A673 (cell line): ENCODE measurements around the gene GRK1. TPM values are rescaled to one million over a fixed set of nuclear protein-coding genes. Genes with fewer than 3 reads are reported as not detected.

Experiments
- BruUV-seq: library from RNA; stranded (reverse); fragments of 400-500 nt; replicated peaks from 2 replicates; lab custom pipeline; 2021; lab: Mats Ljungman, UMichigan
- CTCF ChIA-PET: fragments of 300-600 bp; sonication (Branson Sonifier 250); formaldehyde crosslinking; loops from one replicate; lab custom pipeline; 2022; ENCODE audit warnings: antibody characterized with exemption; lab: Charles Lee
- POLR2A ChIA-PET: fragments of 300-600 bp; sonication (Branson Sonifier 250); formaldehyde crosslinking; loops from one replicate; lab custom pipeline; 2022; ENCODE audit warnings: antibody characterized with exemption; ENCODE audit not compliant: low non-redundant PET; lab: Charles Lee
- DNase-seq: peaks from one replicate; pipeline ENCODE4 v3.0.0-alpha.2; 2015; ENCODE audit warnings: low spot score
- H3K27ac ChIP-seq: fragments of 200-600 bp; sonication (generic); 2 replicates; pipeline ENCODE4 v1.5.1; 2016; ENCODE audit warnings: mixed run types, low read depth, mild to moderate bottlenecking, mixed read lengths, antibody characterized with exemption, low read length; ENCODE audit not compliant: poor library complexity, severe bottlenecking
- H3K27me3 ChIP-seq: fragments of 200-600 bp; sonication (generic); replicated peaks from 2 replicates; pipeline ENCODE4 v1.6.1; 2017; ENCODE audit warnings: mixed run types, low read depth, mild to moderate bottlenecking, mixed read lengths, antibody characterized with exemption, low read length; ENCODE audit not compliant: insufficient read depth, poor library complexity
- H3K36me3 ChIP-seq: fragments of 200-600 bp; sonication (generic); 2 replicates; pipeline ENCODE4 v1.6.1; 2016; ENCODE audit warnings: mixed run types, mild to moderate bottlenecking, mixed read lengths, antibody characterized with exemption, low read length; ENCODE audit not compliant: insufficient read depth, poor library complexity, severe bottlenecking
- H3K4me1 ChIP-seq: fragments of 200-600 bp; sonication (generic); 2 replicates; pipeline ENCODE4 v1.6.1; 2017; ENCODE audit warnings: mixed run types, mild to moderate bottlenecking, mixed read lengths, antibody characterized with exemption, low read length; ENCODE audit not compliant: insufficient read depth, poor library complexity, severe bottlenecking
- H3K4me3 ChIP-seq: fragments of 200-600 bp; sonication (generic); 2 replicates; pipeline ENCODE4 v1.5.1; 2016; ENCODE audit warnings: low read depth, mixed run types, mild to moderate bottlenecking, mixed read lengths, low read length; ENCODE audit not compliant: poor library complexity, severe bottlenecking
- H3K9me3 ChIP-seq: fragments of 200-600 bp; sonication (generic); 2 replicates; pipeline ENCODE4 v1.6.1; 2016; ENCODE audit warnings: mixed run types, low read depth, mild to moderate bottlenecking, mixed read lengths, antibody characterized with exemption, low read length; ENCODE audit not compliant: poor library complexity, severe bottlenecking
- CTCF ChIP-seq: fragments of 300-800, 200-600 bp; sonication (generic); conservative IDR thresholded peaks from 2 replicates; pipeline ENCODE4 v1.5.1; 2017; ENCODE audit warnings: low read depth, mild to moderate bottlenecking, antibody characterized with exemption, low read length, moderate library complexity, mixed read lengths
- EZH2 ChIP-seq: fragments of 200-600 bp; sonication (generic); IDR thresholded peaks from 2 replicates; pipeline ENCODE4 v1.6.1; 2017; ENCODE audit warnings: borderline replicate concordance, low read depth, mild to moderate bottlenecking, mixed read lengths, antibody characterized with exemption, low read length; ENCODE audit not compliant: poor library complexity, severe bottlenecking
- intact Hi-C: fragments of 100-400 bp; cut with micrococcal nuclease; formaldehyde crosslinking; loops from one replicate; pipeline ENCODE4 v1.10.0; 2022; ENCODE audit not compliant: unreplicated experiment
- total RNA-seq: library from RNA; stranded (reverse); gene quantifications from 2 replicates; pipeline ENCODE4 v1.2.3, GENCODE V29; 2021

Gene GRK1
- total RNA-seq, 1 experiment from 2014 or later = not detected

GRCh38 chr13:113666329-113666670, 719 bp upstream of the GRK1 start:
- H3K27me3 ChIP-seq = no peaks in the 10 kb centered on the region
- DNase-seq = no peak
- intact Hi-C loops = no loop called here
- TF ChIP-seq CTCF (no peak), EZH2 (no peak)
- no peaks in the 10 kb centered on the region for H3K4me1 ChIP-seq
- peaks cover 6% of the 10 kb centered on the region for H3K9me3 ChIP-seq
- CTCF ChIA-PET = no interaction called here
- no peak overlapping the region for H3K27ac ChIP-seq
- no peaks in the 10 kb centered on the region for H3K36me3 ChIP-seq
- H3K4me3 ChIP-seq = no peak overlapping the region
- BruUV-seq = no TSS peak
- POLR2A ChIA-PET = no interaction called here

- H3K27me3 ChIP-seq = no peaks in the 10 kb centered on the region
- H3K4me3 ChIP-seq = no peak overlapping the region
- H3K9me3 ChIP-seq = no peaks in the 10 kb centered on the region
- TF ChIP-seq EZH2 (no peak), CTCF (no peak)
- CTCF ChIA-PET = interaction anchor here (1.0 kb wide), 1 partner anchor 57 kb away, joined by 4 read pairs; no protein-coding TSS in a partner anchor
- H3K4me1 ChIP-seq = no peaks in the 10 kb centered on the region
- BruUV-seq = no TSS peak
- DNase-seq = no peak
- H3K36me3 ChIP-seq = no peaks in the 10 kb centered on the region
- H3K27ac ChIP-seq = no peak overlapping the region
- POLR2A ChIA-PET = no interaction called here
- intact Hi-C loops = no loop called here
Observed at GRCh38 chr13:113667771-113668490, 912 bp downstream of the GRK1 start.

- H3K27me3 ChIP-seq = no peaks in the 10 kb centered on the region
- H3K4me1 ChIP-seq = no peaks in the 10 kb centered on the region
- intact Hi-C loops = no loop called here
- ChIA-PET CTCF (no interaction called here), POLR2A (no interaction called here)
- BruUV-seq = no TSS peak
- TF ChIP-seq EZH2 (no peak), CTCF (no peak)
- H3K36me3 ChIP-seq = no peaks in the 10 kb centered on the region
- H3K9me3 ChIP-seq = no peaks in the 10 kb centered on the region
- DNase-seq = no peak
- no peak overlapping the region for H3K4me3 ChIP-seq
- H3K27ac ChIP-seq = no peak overlapping the region
Observed at GRCh38 chr13:113668491-113668971, 1.5 kb downstream of the GRK1 start.
